ENCODE data around the gene CHID1.

Gene CHID1

GRCh38 chr11:826227-826621 lies 84.4 kb downstream of the CHID1 start:
- Histone ChIP-seq H3K36me3 (ENCODE audit: low read length) (no peaks in the 10 kb centered on the region), H3K4me3 (ENCODE audit: insufficient read depth, low read length, poor library complexity, severe bottlenecking) (no peak overlapping the region), H3K4me2 (ENCODE audit: low read depth, low read length, poor library complexity, severe bottlenecking) (peak overlapping the region; percentile 47), H3K9ac (ENCODE audit: low read length) (no peak overlapping the region), H3K27me3 (ENCODE audit: low read length) (no peaks in the 10 kb centered on the region), H4K20me1 (ENCODE audit: low read depth, low read length) (no peaks in the 10 kb centered on the region), H3K9me3 (ENCODE audit: insufficient read depth, low read length) (no peaks in the 10 kb centered on the region), H3K9me2 (replicated peaks; ENCODE audit: insufficient read depth, low read length) (no peaks in the 10 kb centered on the region), H2AFZ (ENCODE audit: low read depth, low read length, severe bottlenecking) (no peak overlapping the region), H3K27ac (ENCODE audit: low read depth, low read length) (no peak overlapping the region), H3K79me2 (ENCODE audit: insufficient read depth, low read length) (no peaks in the 10 kb centered on the region), H3F3A (ENCODE audit: insufficient read depth) (no peaks in the 10 kb centered on the region)
- TF ChIP-seq EZH2phosphoT487 (conservative IDR thresholded peaks at IDR 0.05; ENCODE audit: low read length) (no peak), CTCF (IDR thresholded peaks at IDR 0.05; ENCODE audit: insufficient read depth, low read length, poor library complexity, severe bottlenecking) (no peak)

GRCh38 chr11:825366-826226 lies 85.0 kb downstream of the CHID1 start:
- H3K9me3 ChIP-seq (ENCODE audit: insufficient read depth, low read length) = no peaks in the 10 kb centered on the region
- H3K79me2 ChIP-seq (ENCODE audit: insufficient read depth, low read length) = no peaks in the 10 kb centered on the region
- no peak overlapping the region for H3K9ac ChIP-seq (ENCODE audit: low read length)
- no peaks in the 10 kb centered on the region for H3F3A ChIP-seq (ENCODE audit: insufficient read depth)
- H3K27me3 ChIP-seq (ENCODE audit: low read length) = no peaks in the 10 kb centered on the region
- no peak overlapping the region for H2AFZ ChIP-seq (ENCODE audit: low read depth, low read length, severe bottlenecking)
- H3K4me2 ChIP-seq (ENCODE audit: low read depth, low read length, poor library complexity, severe bottlenecking) = no peak overlapping the region
- H4K20me1 ChIP-seq (ENCODE audit: low read depth, low read length) = no peaks in the 10 kb centered on the region; the same call in 1 of the 2 replicates
- no peak overlapping the region for H3K27ac ChIP-seq (ENCODE audit: low read depth, low read length)
- no peaks in the 10 kb centered on the region for H3K9me2 ChIP-seq (replicated peaks; ENCODE audit: insufficient read depth, low read length)
- no peak overlapping the region for H3K4me3 ChIP-seq (ENCODE audit: insufficient read depth, low read length, poor library complexity, severe bottlenecking)
- TF ChIP-seq EZH2phosphoT487 (conservative IDR thresholded peaks at IDR 0.05; ENCODE audit: low read length) = no peak
- TF ChIP-seq CTCF (IDR thresholded peaks at IDR 0.05; ENCODE audit: insufficient read depth, low read length, poor library complexity, severe bottlenecking) = no peak
- no peaks in the 10 kb centered on the region for H3K36me3 ChIP-seq (ENCODE audit: low read length)

- TF ChIP-seq CTCF (IDR thresholded peaks at IDR 0.05; ENCODE audit: insufficient read depth, low read length, poor library complexity, severe bottlenecking) (no peak), EZH2phosphoT487 (conservative IDR thresholded peaks at IDR 0.05; ENCODE audit: low read length) (no peak)
- Histone ChIP-seq H3K4me3 (ENCODE audit: insufficient read depth, low read length, poor library complexity, severe bottlenecking) (no peak overlapping the region), H3K36me3 (ENCODE audit: low read length) (no peaks in the 10 kb centered on the region), H3K9me3 (ENCODE audit: insufficient read depth, low read length) (no peaks in the 10 kb centered on the region), H3K79me2 (ENCODE audit: insufficient read depth, low read length) (no peaks in the 10 kb centered on the region), H2AFZ (ENCODE audit: low read depth, low read length, severe bottlenecking) (no peak overlapping the region), H4K20me1 (ENCODE audit: low read depth, low read length) (no peaks in the 10 kb centered on the region; the same call in 1 of the 2 replicates), H3K9ac (ENCODE audit: low read length) (no peak overlapping the region), H3K9me2 (replicated peaks; ENCODE audit: insufficient read depth, low read length) (no peaks in the 10 kb centered on the region), H3F3A (ENCODE audit: insufficient read depth) (no peaks in the 10 kb centered on the region), H3K27me3 (ENCODE audit: low read length) (no peaks in the 10 kb centered on the region), H3K4me2 (ENCODE audit: low read depth, low read length, poor library complexity, severe bottlenecking) (no peak overlapping the region), H3K27ac (ENCODE audit: low read depth, low read length) (no peak overlapping the region)
These were observed 85.7 kb downstream of the CHID1 start for GRCh38 chr11:824942-825341.
